ENCODE measurements around the gene TMEM42.

DNA sequence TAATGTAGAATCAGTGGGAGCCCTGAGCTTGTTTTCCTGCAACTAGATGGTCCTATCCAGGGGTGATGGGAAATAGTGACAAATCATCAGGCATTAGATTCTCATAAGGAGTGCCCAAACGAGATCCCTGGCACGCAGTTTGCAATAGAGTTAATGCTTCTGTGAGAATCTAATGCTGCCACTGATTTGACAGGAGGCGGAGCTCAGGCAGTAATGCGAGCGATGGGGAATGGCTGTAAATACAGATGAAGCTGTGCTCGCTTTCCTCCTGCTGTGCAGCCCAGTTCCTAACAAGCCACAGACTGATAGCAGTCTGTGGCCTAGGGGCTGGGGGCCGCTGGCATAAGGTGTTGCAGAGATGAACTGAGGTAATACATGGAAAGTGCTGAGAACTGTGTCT lies 28.3 kb upstream of the TMEM42 start:
- TF ChIP-seq, protein P1, sequence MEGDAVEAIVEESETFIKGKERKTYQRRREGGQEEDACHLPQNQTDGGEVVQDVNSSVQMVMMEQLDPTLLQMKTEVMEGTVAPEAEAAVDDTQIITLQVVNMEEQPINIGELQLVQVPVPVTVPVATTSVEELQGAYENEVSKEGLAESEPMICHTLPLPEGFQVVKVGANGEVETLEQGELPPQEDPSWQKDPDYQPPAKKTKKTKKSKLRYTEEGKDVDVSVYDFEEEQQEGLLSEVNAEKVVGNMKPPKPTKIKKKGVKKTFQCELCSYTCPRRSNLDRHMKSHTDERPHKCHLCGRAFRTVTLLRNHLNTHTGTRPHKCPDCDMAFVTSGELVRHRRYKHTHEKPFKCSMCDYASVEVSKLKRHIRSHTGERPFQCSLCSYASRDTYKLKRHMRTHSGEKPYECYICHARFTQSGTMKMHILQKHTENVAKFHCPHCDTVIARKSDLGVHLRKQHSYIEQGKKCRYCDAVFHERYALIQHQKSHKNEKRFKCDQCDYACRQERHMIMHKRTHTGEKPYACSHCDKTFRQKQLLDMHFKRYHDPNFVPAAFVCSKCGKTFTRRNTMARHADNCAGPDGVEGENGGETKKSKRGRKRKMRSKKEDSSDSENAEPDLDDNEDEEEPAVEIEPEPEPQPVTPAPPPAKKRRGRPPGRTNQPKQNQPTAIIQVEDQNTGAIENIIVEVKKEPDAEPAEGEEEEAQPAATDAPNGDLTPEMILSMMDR (IDR thresholded peaks at IDR 0.05), result no peak
- TF ChIP-seq POLR2A (IDR thresholded peaks at IDR 0.05), result no peak

All from lower leg skin (tissue), 3 donors.